ENCODE measurements around the gene PRDM13.

Gene PRDM13

DNA sequence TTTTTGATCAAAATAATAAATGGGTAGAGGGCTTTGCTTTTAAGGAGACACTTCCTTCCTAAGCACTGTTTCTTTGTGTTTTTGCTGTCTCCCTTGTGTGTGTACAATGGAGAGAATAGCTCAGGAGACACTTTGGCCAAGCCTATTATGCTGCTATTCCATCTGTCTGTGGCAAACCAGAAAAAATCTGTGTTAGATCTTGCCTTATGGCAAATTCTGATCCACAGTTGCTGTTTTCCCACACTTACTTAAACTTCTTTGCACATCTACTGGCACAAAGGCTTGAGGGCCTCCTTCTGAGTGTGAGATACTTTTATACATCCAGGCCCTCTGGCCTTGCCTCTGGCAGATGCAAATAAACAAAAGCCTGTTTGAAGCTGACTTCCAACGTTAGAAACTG lies 53.6 kb downstream of the PRDM13 start:
- Histone ChIP-seq H3K9me3 (ENCODE audit: insufficient read depth, low read depth, low read length) (no peaks in the 10 kb centered on the region), H3K4me1 (ENCODE audit: insufficient read depth, low read length, poor library complexity, severe bottlenecking) (no peaks in the 10 kb centered on the region), H3K27me3 (ENCODE audit: insufficient read depth, low read length, poor library complexity, severe bottlenecking) (no peaks in the 10 kb centered on the region), H3K9ac (ENCODE audit: low read depth, low read length, poor library complexity, severe bottlenecking) (no peak overlapping the region), H4K20me1 (ENCODE audit: insufficient read depth, low read length, poor library complexity, severe bottlenecking) (no peaks in the 10 kb centered on the region), H2AFZ (ENCODE audit: low read length) (no peak overlapping the region), H3F3A (ENCODE audit: low read depth) (no peaks in the 10 kb centered on the region), H3K79me2 (ENCODE audit: insufficient read depth, low read length) (no peaks in the 10 kb centered on the region), H3K4me3 (ENCODE audit: low read length, poor library complexity, severe bottlenecking) (no peak overlapping the region), H3K9me2 (replicated peaks; ENCODE audit: low read depth, low read length) (no peaks in the 10 kb centered on the region), H3K36me3 (ENCODE audit: insufficient read depth, low read length) (no peaks in the 10 kb centered on the region), H3K4me2 (ENCODE audit: low read depth, low read length, poor library complexity, severe bottlenecking) (no peak overlapping the region)
- no peak for TF ChIP-seq EZH2phosphoT487 (IDR thresholded peaks at IDR 0.05; ENCODE audit: borderline replicate concordance)
- no peak for TF ChIP-seq CTCF (conservative IDR thresholded peaks at IDR 0.05; ENCODE audit: low read length)

DNA sequence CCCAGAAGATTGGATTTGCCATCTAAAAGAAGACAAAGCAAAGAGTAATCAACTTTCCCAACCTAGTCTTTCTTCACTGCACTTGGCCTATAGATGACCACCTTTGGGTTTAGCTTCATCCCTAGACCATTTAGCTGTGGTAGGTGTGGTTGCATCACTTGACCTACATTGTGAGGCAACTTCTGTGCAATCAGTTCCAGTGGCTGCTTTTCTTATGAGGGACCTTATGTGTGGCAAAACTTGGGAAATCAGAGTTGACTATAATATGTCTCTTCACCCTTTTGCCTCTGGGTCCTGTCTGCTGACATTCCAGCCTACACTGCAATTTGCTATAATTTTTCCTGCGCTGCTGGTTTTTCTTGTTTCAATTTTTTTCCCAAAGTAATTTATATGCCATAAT lies 55.2 kb downstream of the PRDM13 start:
- Histone ChIP-seq H3K9me2 (replicated peaks; ENCODE audit: low read depth, low read length) (no peaks in the 10 kb centered on the region), H3K9me3 (ENCODE audit: insufficient read depth, low read depth, low read length) (no peaks in the 10 kb centered on the region), H3K79me2 (ENCODE audit: insufficient read depth, low read length) (no peaks in the 10 kb centered on the region), H3K27me3 (ENCODE audit: insufficient read depth, low read length, poor library complexity, severe bottlenecking) (no peaks in the 10 kb centered on the region), H3K36me3 (ENCODE audit: insufficient read depth, low read length) (no peaks in the 10 kb centered on the region), H3K4me3 (ENCODE audit: low read length, poor library complexity, severe bottlenecking) (no peak overlapping the region), H2AFZ (ENCODE audit: low read length) (no peak overlapping the region), H3K4me1 (ENCODE audit: insufficient read depth, low read length, poor library complexity, severe bottlenecking) (no peaks in the 10 kb centered on the region), H4K20me1 (ENCODE audit: insufficient read depth, low read length, poor library complexity, severe bottlenecking) (no peaks in the 10 kb centered on the region), H3F3A (ENCODE audit: low read depth) (no peaks in the 10 kb centered on the region), H3K9ac (ENCODE audit: low read depth, low read length, poor library complexity, severe bottlenecking) (no peak overlapping the region), H3K4me2 (ENCODE audit: low read depth, low read length, poor library complexity, severe bottlenecking) (no peak overlapping the region)
- TF ChIP-seq EZH2phosphoT487 (IDR thresholded peaks at IDR 0.05; ENCODE audit: borderline replicate concordance) (no peak), CTCF (conservative IDR thresholded peaks at IDR 0.05; ENCODE audit: low read length) (no peak)

DNA sequence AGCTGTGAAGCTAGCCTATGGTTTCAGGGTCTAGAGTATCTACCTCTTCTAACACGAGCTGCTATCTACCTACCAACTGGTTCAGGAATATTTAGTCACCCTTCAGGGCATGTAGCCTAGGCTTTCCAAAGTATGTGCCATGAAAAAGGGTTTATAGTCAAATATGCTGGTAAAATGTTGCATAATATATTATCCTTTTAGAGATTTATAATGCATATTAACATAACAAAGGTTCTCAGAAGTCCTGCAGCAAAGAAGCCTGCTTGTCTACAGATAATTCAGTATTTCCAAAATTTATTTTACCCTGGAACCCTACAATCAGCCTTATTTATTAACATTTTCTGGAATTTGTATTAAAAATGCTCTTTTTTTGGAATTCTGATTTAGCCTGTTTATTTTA lies 56.0 kb downstream of the PRDM13 start:
- Histone ChIP-seq H3K4me1 (ENCODE audit: insufficient read depth, low read length, poor library complexity, severe bottlenecking) (no peaks in the 10 kb centered on the region), H4K20me1 (ENCODE audit: insufficient read depth, low read length, poor library complexity, severe bottlenecking) (no peaks in the 10 kb centered on the region), H3K79me2 (ENCODE audit: insufficient read depth, low read length) (no peaks in the 10 kb centered on the region), H3K9ac (ENCODE audit: low read depth, low read length, poor library complexity, severe bottlenecking) (no peak overlapping the region), H2AFZ (ENCODE audit: low read length) (no peak overlapping the region), H3K36me3 (ENCODE audit: insufficient read depth, low read length) (no peaks in the 10 kb centered on the region), H3K9me3 (ENCODE audit: insufficient read depth, low read depth, low read length) (no peaks in the 10 kb centered on the region), H3K4me2 (ENCODE audit: low read depth, low read length, poor library complexity, severe bottlenecking) (no peak overlapping the region), H3K27me3 (ENCODE audit: insufficient read depth, low read length, poor library complexity, severe bottlenecking) (no peaks in the 10 kb centered on the region), H3K9me2 (replicated peaks; ENCODE audit: low read depth, low read length) (no peaks in the 10 kb centered on the region), H3K4me3 (ENCODE audit: low read length, poor library complexity, severe bottlenecking) (no peak overlapping the region), H3F3A (ENCODE audit: low read depth) (no peaks in the 10 kb centered on the region)
- TF ChIP-seq EZH2phosphoT487 (IDR thresholded peaks at IDR 0.05; ENCODE audit: borderline replicate concordance) (no peak), CTCF (conservative IDR thresholded peaks at IDR 0.05; ENCODE audit: low read length) (no peak)
